Ovary (tissue), 10 donors: ENCODE measurements around the gene SLC6A6. TPM values are rescaled to one million over a fixed set of nuclear protein-coding genes. Genes with fewer than 3 reads are reported as not detected.

Experiments
- DNase-seq, 5 donors: peaks; one replicate each; pipeline ENCODE4 v3.0.0-alpha.2; 2019 to 2020
- H3K27ac ChIP-seq, 2 donors: fragments of 200-600 bp; one replicate each; pipeline versions ENCODE4 v1.5.1 to v1.8.0; 2019 to 2022
- H3K27me3 ChIP-seq: fragments of 200-600 bp; one replicate; pipeline ENCODE4 v1.8.0; 2022
- H3K36me3 ChIP-seq: fragments of 200-600 bp; sonication (generic); one replicate; pipeline ENCODE4 v1.5.1; 2019
- H3K4me1 ChIP-seq: one replicate; pipeline ENCODE4 v1.8.1; 2013; ENCODE audit warnings: mild to moderate bottlenecking, moderate library complexity; ENCODE audit not compliant: insufficient read depth
- H3K4me3 ChIP-seq: fragments of 200-600 bp; sonication (generic); one replicate; pipeline ENCODE4 v1.5.1; 2017
- H3K9me3 ChIP-seq, 2 donors: fragments of 200-600 bp in 1 of 2; sonication (generic) in 1 of 2; one replicate each; pipeline versions ENCODE4 v1.5.1 to v1.8.1; 2013 to 2019; ENCODE audit warnings: mild to moderate bottlenecking in 1 of 2, moderate library complexity in 1 of 2
- CTCF ChIP-seq, 3 donors: fragments of 450-650 bp in 2 of 3; fragments of 200-600 bp in 1 of 3; IDR thresholded peaks; one replicate each; pipeline versions ENCODE4 v1.5.1 to v1.8.0; 2016 to 2022; ENCODE audit warnings: antibody characterized with exemption in 3 of 3, mild to moderate bottlenecking in 1 of 3
- EP300 ChIP-seq: sonication (generic); formaldehyde crosslinking; IDR thresholded peaks from one replicate; pipeline ENCODE4 v1.6.1; 2017; ENCODE audit warnings: antibody characterized with exemption
- POLR2A ChIP-seq: fragments of 450-650 bp; IDR thresholded peaks from one replicate; pipeline ENCODE4 v1.6.1; 2017; ENCODE audit warnings: antibody characterized with exemption, mild to moderate bottlenecking, moderate library complexity
- WGBS, 3 donors: extraction: QIAGEN DNeasy Blood & Tissue Kit in 1 of 3; methylation state at CpG; one replicate each; pipeline versions ENCODE4 v1.1.5 to v1.1.7; 2013 to 2017; 5-methylcytosine and 5-hydroxymethylcytosine counted together
- intact Hi-C, 4 donors: fragments of 100-400 bp; cut with DNase I; formaldehyde crosslinking; loops; one replicate each; pipeline versions ENCODE4 v1.11.0 to v1.15.1; 2022 to 2023
- long read RNA-seq, 3 donors: library from polyadenylated mRNA in 2 of 3; unstranded in 2 of 3; transcript quantifications; one replicate each; pipeline ENCODE4 v2.0.0 and lab custom pipeline, GENCODE V29; 2021 to 2026
- polyA plus RNA-seq, 2 donors: library from polyadenylated mRNA; stranded (reverse); fragments of 200-250 nt in 1 of 2; fragments of 350-450 nt in 1 of 2; fragmentation: Illumina TruSeq in 1 of 2; extraction: RNeasy Lipid Tissue Mini Kit (QIAGEN cat#74804) in 1 of 2; gene quantifications; one replicate each; pipeline ENCODE4 v1.2.3, GENCODE V29; 2013 to 2014
- total RNA-seq, 7 donors: library from RNA; depleted of rRNA in 2 of 7; stranded (reverse); fragments of >200 nt in 2 of 7; fragmentation: NEBNext Ultra II Directional in 3 of 7; extraction: Animal tissue kit (Norgen Biotek cat#: 25700) in 3 of 7; gene quantifications; one replicate each; pipeline versions ENCODE4 v1.1.0 to v1.2.4, GENCODE V29; 2016 to 2023
- donor health status: DM: no; HTN: no; CAD: no; lungs with moderate emphysema.
- donor health status: DM: no; HTN: no; CAD: no.
- donor health status: Bipolar disorder and iron deficiency.
- donor health status: DM: yes; HTN: yes; CAD: no.
- donor health status: DM: no; HTN: no; CAD: no.
- donor health status: DM: yes; HTN: yes; CAD: no.

SLC6A6 gene
- total RNA-seq (100 to 1,000 TPM in 3 of 7 donors, 10 to 100 TPM in 4; 32.5 to 141 (median 80.5) TPM), polyA plus RNA-seq (10 to 100 TPM; 37.6 to 81.1 TPM)
- long read RNA-seq, donor 1, full-length matches to known transcripts, result 19 of 216 reads
- long read RNA-seq, donor 1, partial matches to known transcripts, result 18 of 216 reads
- long read RNA-seq, donor 1, other reads (novel, unspliced or antisense), result 179 of 216 reads
- long read RNA-seq, donor 2, full-length matches to known transcripts, result 2 of 2 reads
- long read RNA-seq, donor 2, partial matches to known transcripts, result 0 of 2 reads
- long read RNA-seq, donor 2, other reads (novel, unspliced or antisense), result 0 of 2 reads
- long read RNA-seq, donor 3, full-length matches to known transcripts, result 8 of 52 reads
- long read RNA-seq, donor 3, partial matches to known transcripts, result 38 of 52 reads
- long read RNA-seq, donor 3, other reads (novel, unspliced or antisense), result 6 of 52 reads

GRCh38 chr3:14402304-14402811, at the start of gene SLC6A6:
Gene SLC6A6 (plus strand): TSS chr3:14402606. CDS start chr3:14443635, 41,029 bp downstream.
- Histone ChIP-seq H3K27me3 (no peaks in the 10 kb centered on the region), H3K36me3 (no peaks in the 10 kb centered on the region), H3K4me3 (peak within 1 kb of the TSS; percentile 43), H3K9me3 (no peaks in the 10 kb centered on the region), H3K4me1 (peaks cover 7% of the 10 kb centered on the region), H3K27ac (peak within 1 kb of the TSS; percentile 73 to 87)
- intact Hi-C loops, result loop anchor here (5.0 to 10.0 kb wide), 7 partner anchors 52 to 200 kb away; no protein-coding TSS in a partner anchor
- DNase-seq, result peak; percentile 95 to 98 (median 96)
- 0 to 1% (median 1%) methylated on average over 13 to 59 of the region's 59 CpGs for WGBS, 3 donors
- peak; percentile 30 to 71 (median 58) for TF ChIP-seq CTCF (IDR thresholded peaks at IDR 0.05)
- TF ChIP-seq POLR2A, result no peak

- H3K9me3 ChIP-seq, result no peaks in the 10 kb centered on the region
- DNase-seq, result no peak
- no peaks in the 10 kb centered on the region for H3K27me3 ChIP-seq
- no peak overlapping the region for H3K4me3 ChIP-seq
- H3K36me3 ChIP-seq, result no peaks in the 10 kb centered on the region
- TF ChIP-seq EP300 (no peak), POLR2A (no peak)
- intact Hi-C loops, result no loop called here
- no peak overlapping the region for H3K27ac ChIP-seq
- peaks cover 2% of the 10 kb centered on the region for H3K4me1 ChIP-seq
- WGBS, 3 donors, result 94 to 100% (median 97%) methylated on average over 1 of the region's 1 CpG
Observed at GRCh38 chr3:14353502-14353901, 48.9 kb upstream of the SLC6A6 start.

GRCh38 chr3:14357463-14357862, 44.9 kb upstream of the SLC6A6 start:
- WGBS, 3 donors, result 47 to 62% (median 54%) methylated on average over 1 of the region's 1 CpG
- Histone ChIP-seq H3K27me3 (no peaks in the 10 kb centered on the region), H3K4me3 (no peak overlapping the region), H3K36me3 (no peaks in the 10 kb centered on the region), H3K4me1 (peaks cover 7% of the 10 kb centered on the region), H3K27ac (no peak overlapping the region), H3K9me3 (no peaks in the 10 kb centered on the region)
- DNase-seq, result no peak
- TF ChIP-seq EP300 (no peak), CTCF (IDR thresholded peaks at IDR 0.05) (no peak), POLR2A (no peak)
- intact Hi-C loops, result no loop called here

- H3K36me3 ChIP-seq, result no peaks in the 10 kb centered on the region
- DNase-seq, result peak; percentile 78 to 86 (median 80)
- intact Hi-C loops, result no loop called here
- WGBS, 3 donors, result 21 to 26% (median 24%) methylated on average over 26 of the region's 26 CpGs
- H3K4me3 ChIP-seq, result no peak overlapping the region
- H3K27ac ChIP-seq, result peak overlapping the region in 1 of 2 donors; percentile 30
- H3K4me1 ChIP-seq, result peaks cover 7% of the 10 kb centered on the region
- TF ChIP-seq CTCF (IDR thresholded peaks at IDR 0.05) (peak in 1 of 3 donors; percentile 11), EP300 (no peak)
- H3K9me3 ChIP-seq, result no peaks in the 10 kb centered on the region
- H3K27me3 ChIP-seq, result no peaks in the 10 kb centered on the region
Observed at GRCh38 chr3:14358426-14359211, 43.8 kb upstream of the SLC6A6 start.
